SJSA1 (cell line): Measurements from ENCODE around the gene NAT8. TPM values are rescaled to one million over a fixed set of nuclear protein-coding genes. Genes with fewer than 3 reads are reported as not detected.
"Not testable (repeated sequence)": the region's sequence is repeated elsewhere in the genome, so short reads cannot be mapped to it uniquely, and the experiment has no call there.

Experiments
- DNase-seq, 2 experiments: peaks; one replicate each; pipeline ENCODE4 v3.0.0-alpha.2; 2015 to 2020; ENCODE audit warnings: low spot score in 2 of 2, low read depth in 1 of 2
- H3K27ac ChIP-seq: fragments of 250-450 bp; sonication (Bioruptor Pico); 2 replicates; pipeline ENCODE4 v1.5.1; 2020; ENCODE audit warnings: mild to moderate bottlenecking, moderate library complexity
- H3K27me3 ChIP-seq: fragments of 250-450 bp; sonication (Bioruptor Pico); replicated peaks from 2 replicates; pipeline ENCODE4 v1.5.1; 2020; ENCODE audit warnings: mild to moderate bottlenecking, moderate library complexity
- H3K36me3 ChIP-seq: fragments of 250-450 bp; sonication (Bioruptor Pico); 2 replicates; pipeline ENCODE4 v1.5.1; 2020; ENCODE audit warnings: mild to moderate bottlenecking
- H3K4me1 ChIP-seq: fragments of 250-450 bp; sonication (Bioruptor Pico); replicated peaks from 2 replicates; pipeline ENCODE4 v1.6.1; 2021; ENCODE audit warnings: mild to moderate bottlenecking
- H3K4me3 ChIP-seq: fragments of 250-450 bp; sonication (Bioruptor Pico); 2 replicates; pipeline ENCODE4 v1.5.1; 2020; ENCODE audit warnings: mild to moderate bottlenecking
- H3K9me3 ChIP-seq: fragments of 250-450 bp; sonication (Bioruptor Pico); replicated peaks from 2 replicates; pipeline ENCODE4 v1.5.1; 2020; ENCODE audit warnings: mild to moderate bottlenecking
- total RNA-seq: library from RNA; depleted of rRNA; stranded (reverse); fragments of >200 nt; shearing (Covaris generic); gene quantifications from 2 replicates; pipeline ENCODE4 v1.2.3, GENCODE V29; 2014

NAT8 gene
- total RNA-seq, 1 experiment from 2014 or later, result not detected

DNA sequence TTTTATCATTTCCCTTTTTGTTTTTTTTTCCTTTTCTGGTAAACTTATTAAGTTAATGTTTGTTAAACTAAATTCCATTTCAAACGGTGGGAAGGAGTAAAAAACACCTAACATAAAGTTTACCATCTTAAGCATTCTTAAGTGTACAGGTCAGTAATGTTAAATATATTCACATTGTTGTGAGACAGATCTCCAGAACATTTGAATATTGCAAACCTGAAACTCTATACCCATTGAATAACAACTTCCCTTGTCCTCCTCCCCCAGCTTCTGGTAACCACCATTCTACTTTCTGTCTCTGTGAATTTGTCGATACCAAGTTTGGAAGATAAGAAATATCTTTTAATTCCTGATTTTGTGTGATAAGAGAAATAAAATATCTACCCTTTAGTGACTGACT, 12.0 kb upstream of the NAT8 start:
- H3K27ac ChIP-seq, result no peak overlapping the region
- no peaks in the 10 kb centered on the region for H3K4me1 ChIP-seq
- no peak for DNase-seq
- H3K4me3 ChIP-seq, result no peak overlapping the region
- H3K36me3 ChIP-seq, result no peaks in the 10 kb centered on the region
- H3K27me3 ChIP-seq, result peaks cover 11% of the 10 kb centered on the region
- H3K9me3 ChIP-seq, result no peaks in the 10 kb centered on the region

DNA sequence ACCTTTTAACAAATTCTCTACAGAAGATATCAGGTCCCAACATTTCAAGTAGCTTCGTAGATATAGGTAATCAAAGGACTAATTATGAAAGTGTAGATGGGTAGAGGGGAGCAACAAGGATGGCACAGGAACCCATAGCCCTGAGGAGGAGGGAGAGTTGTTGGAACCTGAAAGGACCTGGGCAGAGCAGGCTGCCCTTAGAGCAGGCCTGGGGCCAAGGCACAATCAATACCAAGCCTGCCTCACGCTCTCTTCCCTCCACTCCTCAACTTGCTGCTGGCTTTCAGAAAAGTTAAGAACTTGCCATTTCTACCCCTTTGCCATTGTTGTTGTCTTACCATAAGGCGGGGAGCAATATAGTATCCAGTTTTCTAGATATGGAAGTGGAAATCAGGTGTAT, 10.1 kb upstream of the NAT8 start:
- Histone ChIP-seq H3K4me1 (no peaks in the 10 kb centered on the region), H3K36me3 (no peaks in the 10 kb centered on the region), H3K9me3 (no peaks in the 10 kb centered on the region), H3K4me3 (no peak overlapping the region), H3K27me3 (peaks cover 6% of the 10 kb centered on the region), H3K27ac (no peak overlapping the region)
- DNase-seq, result no peak

DNA sequence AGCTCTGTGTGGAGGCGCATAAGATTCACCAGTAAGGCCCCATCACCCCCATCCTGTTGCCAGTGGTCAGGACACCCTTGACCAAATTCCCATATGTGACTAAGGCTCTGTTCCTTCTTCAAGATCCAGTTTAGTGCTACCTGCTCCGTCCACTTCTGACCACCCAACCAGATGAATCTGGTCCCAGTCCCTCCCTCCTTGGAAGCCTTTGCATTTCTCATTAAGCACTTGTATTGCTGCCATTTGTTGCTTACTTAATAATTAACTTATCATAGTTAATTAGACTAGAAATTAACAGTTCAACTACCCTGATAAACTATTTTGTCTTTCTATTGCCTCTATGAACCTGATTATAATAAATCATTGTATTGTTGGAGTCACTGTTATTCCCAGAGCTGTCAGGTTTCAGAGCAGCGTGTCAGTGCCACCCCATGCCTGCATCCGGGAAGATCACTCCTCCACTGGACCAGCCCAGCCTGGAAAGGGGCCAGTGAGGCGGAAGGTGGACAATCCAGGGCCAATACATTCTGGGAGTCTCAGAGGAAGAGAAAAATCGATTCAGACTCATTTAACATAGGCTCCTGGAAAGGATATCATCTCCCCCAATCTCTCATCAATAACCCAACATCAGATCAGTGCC, 9.5 kb upstream of the NAT8 start:
- H3K4me1 ChIP-seq, result no peaks in the 10 kb centered on the region
- peaks cover 6% of the 10 kb centered on the region for H3K27me3 ChIP-seq
- H3K4me3 ChIP-seq, result no peak overlapping the region
- no peak for DNase-seq
- H3K36me3 ChIP-seq, result no peaks in the 10 kb centered on the region
- H3K27ac ChIP-seq, result no peak overlapping the region
- no peaks in the 10 kb centered on the region for H3K9me3 ChIP-seq

DNA sequence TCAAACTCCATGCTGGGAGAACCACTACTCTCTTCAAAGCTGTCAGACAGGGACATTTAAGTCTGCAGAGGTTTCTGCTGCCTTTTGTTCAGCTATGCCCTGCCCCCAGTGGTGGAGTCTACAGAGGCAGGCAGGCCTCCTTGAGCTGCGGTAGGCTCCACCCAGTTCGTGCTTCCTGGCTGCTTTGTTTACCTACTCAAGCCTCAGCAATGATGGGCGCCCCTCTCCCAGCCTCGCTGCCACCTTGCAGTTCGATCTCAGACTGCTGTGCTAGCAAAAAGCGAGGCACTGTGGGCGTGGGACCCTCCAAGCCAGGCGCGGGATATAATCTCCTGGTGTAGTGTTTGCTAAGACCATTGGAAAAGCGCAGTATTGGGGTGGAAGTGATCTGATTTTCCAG, 5.5 kb upstream of the NAT8 start:
- H3K4me3 ChIP-seq, H3K36me3 ChIP-seq, H3K27ac ChIP-seq, DNase-seq, H3K27me3 ChIP-seq, H3K4me1 ChIP-seq, H3K9me3 ChIP-seq: not testable (repeated sequence)

DNA sequence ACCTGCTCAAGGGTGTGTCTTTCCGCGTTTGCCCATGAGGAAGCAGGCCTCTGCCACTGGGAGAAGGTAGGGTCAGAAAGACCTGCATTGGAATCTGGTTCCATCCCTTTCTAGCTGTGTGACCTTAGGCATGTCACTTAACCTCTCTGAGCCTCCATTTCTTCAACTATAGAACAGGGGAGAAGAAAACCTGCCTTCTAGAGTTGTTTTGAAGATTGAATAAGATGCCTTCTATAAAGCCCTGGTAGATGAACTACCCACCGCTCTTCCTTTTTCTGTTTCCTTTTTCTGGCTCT, 507 bp downstream of the NAT8 start:
- Histone ChIP-seq H3K4me3 (no peak overlapping the region), H3K9me3 (no peaks in the 10 kb centered on the region), H3K27me3 (no peaks in the 10 kb centered on the region), H3K36me3 (no peaks in the 10 kb centered on the region), H3K27ac (no peak overlapping the region), H3K4me1 (no peaks in the 10 kb centered on the region)
- DNase-seq, result no peak

DNA sequence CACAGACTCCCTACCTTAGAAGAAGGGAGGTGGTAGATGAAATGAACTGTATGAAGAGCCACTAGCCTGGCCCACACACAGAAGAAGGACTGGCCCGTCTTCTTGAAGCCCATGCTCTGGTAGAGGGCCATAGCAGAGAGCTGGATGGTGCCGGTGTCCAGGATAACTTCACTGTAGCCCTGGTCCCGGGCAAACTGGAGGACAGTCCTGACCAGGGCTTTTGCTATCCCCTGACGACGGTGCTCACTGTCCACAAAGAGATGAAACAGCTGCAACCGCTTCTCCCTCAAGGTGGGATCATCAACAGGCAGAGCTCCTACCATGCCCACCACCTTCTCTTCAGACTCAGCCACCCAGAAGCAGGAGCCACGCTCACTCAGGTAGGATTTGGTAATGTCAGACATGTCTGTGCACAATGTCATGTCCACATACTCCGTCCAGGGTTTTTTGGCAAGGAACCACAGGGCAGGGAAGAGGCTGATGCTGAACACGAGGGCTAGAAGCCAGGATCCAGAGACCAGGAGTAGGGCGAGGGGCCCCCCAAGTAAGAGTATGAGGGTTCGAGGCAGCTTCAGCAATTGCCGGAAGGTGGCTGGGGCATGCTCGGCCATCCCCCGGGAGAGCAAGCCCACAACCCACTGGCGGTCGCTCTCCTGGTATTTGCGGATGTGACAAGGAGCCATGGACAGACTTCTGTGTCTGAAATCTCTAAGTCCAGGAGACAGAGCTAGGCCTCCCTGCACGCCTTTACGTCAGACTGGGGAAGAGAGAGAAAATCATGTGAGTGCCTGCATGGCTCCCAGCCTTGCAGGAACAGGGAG, 1.1 kb downstream of the NAT8 start:
- Histone ChIP-seq H3K36me3 (no peaks in the 10 kb centered on the region), H3K27me3 (no peaks in the 10 kb centered on the region), H3K27ac (no peak overlapping the region), H3K4me1 (no peaks in the 10 kb centered on the region), H3K9me3 (no peaks in the 10 kb centered on the region), H3K4me3 (no peak overlapping the region)
- DNase-seq, result no peak

DNA sequence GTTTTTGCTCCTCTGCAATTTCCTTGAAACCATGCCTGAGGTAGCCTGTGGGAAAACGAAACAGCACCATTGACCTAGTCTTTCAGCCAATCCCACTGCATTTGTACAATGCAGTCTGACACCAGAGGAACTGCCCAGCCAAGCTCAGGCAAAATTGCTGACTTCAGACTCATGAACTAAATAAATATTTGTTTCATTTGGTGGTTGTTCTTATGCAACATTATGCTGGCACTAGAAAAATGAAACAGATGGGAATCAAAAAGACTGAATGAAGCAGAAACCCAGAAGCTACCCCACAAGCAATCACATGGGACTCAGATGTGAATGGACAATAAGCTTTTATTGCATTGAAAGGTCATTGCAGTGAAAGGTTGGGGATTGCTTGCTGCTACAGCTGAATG, 1.7 kb downstream of the NAT8 start:
- Histone ChIP-seq H3K4me1 (no peaks in the 10 kb centered on the region), H3K9me3 (no peaks in the 10 kb centered on the region), H3K27ac (no peak overlapping the region), H3K27me3 (no peaks in the 10 kb centered on the region), H3K4me3 (no peak overlapping the region), H3K36me3 (no peaks in the 10 kb centered on the region)
- no peak for DNase-seq

DNA sequence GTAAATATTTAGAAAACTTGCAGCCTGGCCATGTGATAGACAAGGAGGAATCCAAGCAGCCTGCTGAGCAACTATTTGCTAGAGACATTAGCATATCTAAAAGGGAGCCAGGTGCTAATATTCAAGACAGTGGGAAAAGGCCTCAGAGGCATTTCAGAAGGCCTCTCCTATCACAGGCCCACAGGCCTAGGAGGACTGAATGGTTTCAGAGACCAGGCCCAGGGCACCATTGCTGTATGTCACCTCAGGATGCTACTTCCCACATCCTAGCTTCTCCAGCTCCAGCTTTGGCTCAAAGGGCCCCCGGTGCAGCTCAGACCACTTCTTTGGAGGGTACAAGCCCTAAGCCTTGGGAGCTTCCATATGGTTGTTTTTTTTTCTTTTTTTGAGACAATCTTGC, 3.8 kb downstream of the NAT8 start:
- Histone ChIP-seq H3K27ac (no peak overlapping the region), H3K4me3 (no peak overlapping the region), H3K36me3 (no peaks in the 10 kb centered on the region), H3K9me3 (no peaks in the 10 kb centered on the region), H3K4me1 (no peaks in the 10 kb centered on the region), H3K27me3 (no peaks in the 10 kb centered on the region)
- DNase-seq, result no peak

DNA sequence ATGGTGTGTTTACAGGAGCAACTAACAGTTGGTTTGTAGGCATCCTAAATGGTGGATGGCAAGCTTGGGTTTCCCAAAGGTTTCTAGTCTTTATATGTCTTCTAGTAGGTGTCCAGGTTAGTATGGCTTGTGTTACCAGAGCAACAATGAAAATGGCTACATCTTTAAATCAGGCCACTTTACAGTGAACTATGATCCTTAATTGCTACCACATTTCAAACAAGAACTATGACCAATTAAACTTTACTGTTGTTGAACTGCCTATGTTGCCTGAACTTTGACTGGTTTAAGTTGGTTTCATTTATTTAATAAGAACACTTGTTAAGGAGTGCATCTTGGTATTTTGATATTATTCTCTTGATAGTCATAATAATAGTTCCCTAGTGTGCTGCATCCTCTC, 5.2 kb downstream of the NAT8 start:
- not testable (repeated sequence) for H3K36me3 ChIP-seq, DNase-seq, H3K4me3 ChIP-seq, H3K27ac ChIP-seq, H3K27me3 ChIP-seq, H3K9me3 ChIP-seq, H3K4me1 ChIP-seq

DNA sequence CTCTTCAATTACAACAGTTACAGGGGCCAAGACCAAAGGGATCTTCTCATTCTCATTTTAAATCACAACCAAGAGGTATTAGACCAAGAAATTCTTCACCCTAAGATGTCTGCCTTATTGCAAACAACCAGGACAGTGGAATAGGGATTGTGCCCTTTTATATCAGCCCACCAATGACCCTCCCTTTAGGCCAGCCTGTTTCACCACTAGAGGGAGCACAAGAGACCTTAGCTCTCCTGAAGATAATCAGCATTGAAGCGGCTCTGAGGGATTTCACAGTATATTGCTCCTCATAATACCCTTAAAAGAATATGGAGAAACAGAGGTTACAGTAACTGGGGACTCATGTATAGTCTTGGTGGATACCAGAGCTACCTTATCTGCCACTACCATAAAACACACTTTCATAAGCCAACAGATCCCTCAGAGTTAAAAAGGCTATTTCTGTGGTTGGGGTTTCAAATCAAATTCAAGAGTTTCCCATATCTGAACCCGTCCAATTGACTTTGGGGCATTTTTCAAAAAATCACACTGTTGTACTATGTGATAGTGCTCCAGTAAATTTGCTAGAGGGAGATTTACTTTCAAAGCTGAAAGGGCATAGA, 11.5 kb downstream of the NAT8 start:
- H3K9me3 ChIP-seq, DNase-seq, H3K27ac ChIP-seq, H3K36me3 ChIP-seq, H3K4me1 ChIP-seq, H3K4me3 ChIP-seq, H3K27me3 ChIP-seq: not testable (repeated sequence)

DNA sequence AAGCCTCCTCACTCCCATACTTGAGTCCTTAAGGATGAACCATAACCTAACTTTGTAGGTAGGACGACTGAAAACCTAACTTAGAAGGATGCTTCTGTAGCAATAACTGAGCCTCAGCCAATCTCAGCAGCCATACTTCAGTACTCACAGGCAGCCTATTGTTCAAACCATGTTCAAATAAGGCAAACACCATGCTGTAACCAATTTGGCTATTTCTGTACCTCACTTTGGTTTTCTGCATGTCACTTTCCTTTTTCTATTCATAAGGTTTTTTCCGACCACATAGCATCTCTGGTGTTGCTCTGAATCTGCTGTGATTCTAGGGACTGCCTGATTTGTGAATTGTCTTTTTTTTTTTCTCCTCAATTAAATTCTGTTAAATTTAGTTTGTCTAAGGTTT, 13.7 kb downstream of the NAT8 start:
- not testable (repeated sequence) for H3K27ac ChIP-seq, DNase-seq, H3K27me3 ChIP-seq, H3K4me1 ChIP-seq, H3K36me3 ChIP-seq, H3K9me3 ChIP-seq, H3K4me3 ChIP-seq

DNA sequence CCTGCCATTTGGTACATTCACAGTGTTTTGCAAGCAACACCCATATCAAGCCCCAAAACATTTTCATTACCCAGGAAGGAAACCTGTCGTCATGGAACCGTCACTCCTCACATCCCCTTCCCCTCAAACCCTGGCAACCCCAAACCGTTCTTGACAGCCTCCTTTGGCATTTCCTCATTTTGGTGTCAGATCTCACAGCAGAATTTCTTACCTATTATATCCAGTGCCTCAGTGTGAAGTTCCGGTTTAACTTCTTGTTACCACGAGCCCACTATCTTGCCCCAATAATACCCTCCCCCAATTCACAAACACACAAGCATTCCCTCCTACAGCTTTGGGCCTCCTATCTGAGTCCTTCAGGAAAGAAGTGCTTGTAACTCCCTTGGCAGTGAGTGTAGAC, 16.0 kb downstream of the NAT8 start:
- not testable (repeated sequence) for H3K9me3 ChIP-seq, DNase-seq, H3K27me3 ChIP-seq, H3K4me1 ChIP-seq, H3K36me3 ChIP-seq, H3K4me3 ChIP-seq, H3K27ac ChIP-seq

DNA sequence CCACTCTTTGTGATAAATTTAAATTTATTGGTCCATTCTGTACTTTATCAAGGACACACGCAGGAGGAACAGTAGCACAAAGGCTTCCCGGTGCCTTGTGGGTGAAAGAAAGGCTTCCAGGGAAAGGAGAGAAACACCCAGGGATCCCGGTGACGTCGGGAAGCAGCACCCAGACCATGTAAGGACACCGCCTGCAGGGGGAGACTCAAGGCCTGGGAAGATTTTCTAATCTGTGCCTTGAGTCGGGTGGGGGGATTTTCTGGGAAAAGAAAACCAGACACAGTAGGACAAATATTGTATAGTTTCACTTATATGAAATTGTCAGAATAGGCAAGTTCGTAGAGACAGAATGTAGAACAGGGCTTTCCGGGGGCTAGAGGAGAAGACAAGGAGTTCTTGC, 17.6 kb downstream of the NAT8 start:
- H3K27me3 ChIP-seq, H3K4me1 ChIP-seq, H3K27ac ChIP-seq, H3K36me3 ChIP-seq, H3K4me3 ChIP-seq, DNase-seq, H3K9me3 ChIP-seq: not testable (repeated sequence)

DNA sequence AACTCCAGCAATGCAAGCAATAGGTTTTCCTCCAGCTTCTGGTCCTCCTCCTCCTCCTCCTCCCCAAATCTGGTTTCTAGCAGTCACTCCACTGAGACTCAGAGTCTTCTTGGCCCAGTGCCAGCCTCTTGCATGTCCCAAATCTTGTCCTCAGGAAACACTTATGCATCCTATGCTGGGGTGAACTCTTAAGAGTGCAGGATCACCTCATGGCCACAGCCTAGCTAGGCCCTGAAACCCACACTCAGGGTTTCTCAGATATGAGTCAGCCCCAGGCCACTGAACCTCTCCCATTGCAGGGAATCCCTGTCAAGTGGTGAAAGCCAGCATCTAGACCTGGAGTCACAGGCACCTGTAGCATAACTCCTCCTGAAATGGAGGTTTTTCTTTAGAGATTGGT, 18.2 kb downstream of the NAT8 start:
- H3K4me1 ChIP-seq, H3K4me3 ChIP-seq, DNase-seq, H3K27me3 ChIP-seq, H3K27ac ChIP-seq, H3K36me3 ChIP-seq, H3K9me3 ChIP-seq: not testable (repeated sequence)

DNA sequence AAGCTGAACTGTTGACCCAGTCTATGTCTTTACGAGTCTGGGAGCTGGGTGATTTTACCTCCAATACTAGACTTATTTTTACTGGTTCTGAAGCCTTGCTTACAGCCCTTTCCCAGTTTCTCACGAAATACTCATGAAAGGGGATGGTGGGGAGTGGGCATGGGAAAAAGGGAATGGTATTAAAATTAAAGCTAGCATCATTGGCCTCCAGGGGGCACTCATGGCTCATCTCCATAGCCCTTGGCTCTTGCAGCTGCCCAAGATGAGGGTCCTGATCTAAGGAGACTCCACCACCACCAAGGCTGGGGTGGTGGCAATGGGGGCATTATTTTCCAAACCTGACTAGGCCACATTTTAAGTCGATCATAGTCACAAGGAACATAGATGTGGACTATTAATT, 22.3 kb downstream of the NAT8 start:
- H3K36me3 ChIP-seq, H3K4me3 ChIP-seq, H3K4me1 ChIP-seq, H3K27me3 ChIP-seq, H3K9me3 ChIP-seq, H3K27ac ChIP-seq, DNase-seq: not testable (repeated sequence)
